ENCODE data around the gene ONECUT2.
"Not testable (repeated sequence)": the region's sequence is repeated elsewhere in the genome, so short reads cannot be mapped to it uniquely, and the experiment has no call there.

Gene ONECUT2

DNA sequence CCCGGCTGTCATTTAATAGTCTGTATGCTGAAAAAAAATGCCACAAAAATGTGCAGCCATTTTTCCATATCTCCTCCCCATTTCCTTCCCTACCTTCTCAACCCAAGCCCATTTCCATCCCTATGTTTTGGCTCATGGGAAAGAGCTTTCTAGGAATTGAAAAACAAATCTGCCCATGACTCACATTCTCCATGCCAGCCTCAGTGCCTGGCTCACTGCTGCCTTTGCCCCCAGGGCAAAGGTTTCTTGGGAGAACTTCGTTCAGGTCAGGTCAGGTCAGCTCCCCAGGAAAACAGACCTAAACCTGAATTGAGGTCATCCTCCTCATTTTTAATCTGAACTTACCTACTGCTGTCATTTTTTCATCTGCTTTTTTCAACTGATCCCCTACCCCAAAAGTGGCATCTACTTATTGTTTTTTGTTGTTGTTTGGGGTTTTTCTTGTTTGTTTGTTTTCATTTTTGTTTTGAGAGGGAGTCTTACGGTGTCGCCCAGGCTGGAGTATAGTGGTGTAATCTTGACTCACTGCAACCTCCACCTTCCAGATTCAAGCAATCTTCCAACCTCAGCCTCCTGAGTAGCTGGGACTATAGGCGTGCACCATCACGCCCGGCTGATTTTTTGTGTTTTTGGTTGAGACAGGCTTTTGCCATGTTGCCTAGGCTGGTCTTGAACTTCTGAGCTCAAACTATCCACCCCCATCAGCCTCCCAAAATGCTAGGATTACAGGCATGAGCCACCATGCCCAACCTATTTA lies 84.7 kb downstream of the ONECUT2 start:
- DNase-seq (ENCODE audit: low read depth): no peak
- TF ChIP-seq, protein P1, sequence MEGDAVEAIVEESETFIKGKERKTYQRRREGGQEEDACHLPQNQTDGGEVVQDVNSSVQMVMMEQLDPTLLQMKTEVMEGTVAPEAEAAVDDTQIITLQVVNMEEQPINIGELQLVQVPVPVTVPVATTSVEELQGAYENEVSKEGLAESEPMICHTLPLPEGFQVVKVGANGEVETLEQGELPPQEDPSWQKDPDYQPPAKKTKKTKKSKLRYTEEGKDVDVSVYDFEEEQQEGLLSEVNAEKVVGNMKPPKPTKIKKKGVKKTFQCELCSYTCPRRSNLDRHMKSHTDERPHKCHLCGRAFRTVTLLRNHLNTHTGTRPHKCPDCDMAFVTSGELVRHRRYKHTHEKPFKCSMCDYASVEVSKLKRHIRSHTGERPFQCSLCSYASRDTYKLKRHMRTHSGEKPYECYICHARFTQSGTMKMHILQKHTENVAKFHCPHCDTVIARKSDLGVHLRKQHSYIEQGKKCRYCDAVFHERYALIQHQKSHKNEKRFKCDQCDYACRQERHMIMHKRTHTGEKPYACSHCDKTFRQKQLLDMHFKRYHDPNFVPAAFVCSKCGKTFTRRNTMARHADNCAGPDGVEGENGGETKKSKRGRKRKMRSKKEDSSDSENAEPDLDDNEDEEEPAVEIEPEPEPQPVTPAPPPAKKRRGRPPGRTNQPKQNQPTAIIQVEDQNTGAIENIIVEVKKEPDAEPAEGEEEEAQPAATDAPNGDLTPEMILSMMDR (conservative IDR thresholded peaks at IDR 0.05; ENCODE audit: low read length): no peak
- H3K4me3 ChIP-seq (ENCODE audit: low read length): no peak overlapping the region

DNA sequence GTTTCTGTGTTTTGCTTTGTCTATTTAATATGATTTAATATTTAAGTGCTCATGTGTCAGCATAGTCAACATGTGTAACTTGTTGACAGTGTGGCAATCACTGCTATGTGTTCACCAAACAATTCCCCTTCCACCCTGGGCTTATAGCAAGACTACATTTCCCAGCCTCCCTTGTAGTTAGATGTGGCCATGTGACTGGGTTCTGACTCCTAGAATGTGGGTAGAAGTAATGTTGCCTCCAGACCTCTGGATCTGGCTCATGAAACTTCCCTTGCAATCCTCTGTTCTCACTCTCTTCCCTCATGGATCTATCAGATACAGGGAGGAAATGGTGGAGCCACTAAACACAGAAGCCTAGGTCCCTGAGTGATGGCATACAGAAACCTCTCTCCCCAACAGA lies 87.2 kb downstream of the ONECUT2 start:
- not testable (repeated sequence) for DNase-seq (ENCODE audit: low read depth); H3K4me3 ChIP-seq (ENCODE audit: low read length)

DNA sequence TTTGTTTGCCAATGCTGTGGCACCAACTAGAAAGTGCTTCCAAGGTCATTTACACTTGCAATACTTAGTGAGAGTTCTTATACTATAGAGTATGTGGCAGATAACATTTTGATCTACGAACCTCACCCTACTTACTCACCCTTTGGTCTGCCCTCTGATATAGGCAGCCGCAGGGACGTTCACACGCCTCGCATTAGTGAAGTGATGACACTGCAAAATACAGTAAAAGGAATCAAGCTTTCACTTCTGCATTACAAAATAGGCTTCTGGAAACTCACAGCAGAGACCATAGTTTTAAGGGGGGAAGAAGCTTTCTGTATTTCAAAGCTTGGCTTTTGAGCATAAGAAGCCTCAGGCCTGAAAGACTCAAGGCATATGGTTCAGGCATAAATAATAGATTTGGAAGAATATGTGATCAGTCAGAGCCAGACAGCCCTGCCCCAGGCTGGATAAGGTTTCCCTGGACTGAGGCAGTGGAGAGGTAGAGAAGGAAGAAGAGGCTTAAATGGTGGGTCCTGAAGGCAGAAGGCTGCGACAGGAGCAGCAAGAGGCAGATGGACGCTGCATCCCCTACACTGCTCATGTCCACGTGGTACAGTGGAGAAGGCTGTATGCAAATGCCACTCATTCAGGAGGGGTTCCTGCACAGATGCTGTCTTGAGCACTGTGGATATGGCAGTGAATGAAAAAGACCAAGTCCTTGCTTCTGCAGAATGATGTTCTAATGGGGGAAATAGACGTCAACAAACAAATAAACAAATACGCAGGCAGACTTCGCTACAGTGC lies 88.2 kb downstream of the ONECUT2 start:
- DNase-seq (ENCODE audit: low read depth): no peak
- H3K4me3 ChIP-seq (ENCODE audit: low read length): no peak overlapping the region
- TF ChIP-seq, protein P1 (conservative IDR thresholded peaks at IDR 0.05; ENCODE audit: low read length): no peak

DNA sequence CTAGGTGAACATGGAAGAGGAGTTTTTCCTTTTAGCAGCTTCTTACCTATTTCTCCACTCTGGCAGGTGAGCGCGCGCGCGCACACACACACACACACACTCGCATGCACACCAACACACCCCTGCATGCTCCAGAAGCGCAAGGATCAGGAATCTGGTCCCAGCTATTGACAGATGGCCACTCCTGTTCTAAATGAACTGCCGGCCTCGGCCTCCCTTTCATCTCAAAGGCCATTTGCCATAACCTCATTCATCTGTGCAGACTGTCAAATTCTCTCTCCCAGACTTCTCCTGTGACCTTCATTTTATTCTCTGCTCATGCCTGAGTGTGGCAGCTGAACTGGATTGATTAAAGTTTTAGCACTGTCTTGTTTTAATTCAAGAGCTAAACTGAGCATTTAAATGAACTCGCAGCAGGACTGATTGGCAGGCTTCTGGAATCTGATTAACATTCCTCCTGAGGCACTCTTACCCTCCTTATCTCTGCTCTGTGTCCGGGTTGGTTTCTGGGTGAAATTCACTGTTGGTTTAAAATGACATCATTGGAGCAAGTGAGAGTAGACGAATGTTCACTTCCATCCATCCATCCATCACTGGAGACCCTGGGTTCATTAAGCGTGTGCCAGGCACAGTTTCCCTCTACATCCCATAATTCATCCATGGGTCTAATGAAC lies 92.5 kb downstream of the ONECUT2 start:
- DNase-seq (ENCODE audit: low read depth): no peak
- TF ChIP-seq, protein P1 (conservative IDR thresholded peaks at IDR 0.05; ENCODE audit: low read length): no peak
- H3K4me3 ChIP-seq (ENCODE audit: low read length): no peak overlapping the region

DNA sequence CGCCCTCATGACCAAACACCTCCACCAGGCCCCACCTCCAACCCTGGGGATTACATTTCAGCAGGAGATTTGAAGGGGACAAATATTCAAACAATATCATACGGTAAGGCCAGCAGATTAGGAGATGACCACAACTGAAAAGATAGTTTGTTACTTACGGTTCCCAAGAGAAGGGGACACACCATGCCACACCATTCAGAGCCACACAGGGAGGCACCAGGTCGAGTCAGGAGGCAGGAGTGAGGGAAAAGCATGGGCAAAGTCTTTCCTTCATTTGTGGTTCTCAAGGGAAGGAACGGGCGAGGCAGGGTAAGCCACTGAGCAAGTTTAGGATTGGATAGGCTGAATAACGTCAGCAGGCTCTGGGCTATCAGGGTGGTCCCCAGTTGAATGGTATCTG lies 94.0 kb downstream of the ONECUT2 start:
- H3K4me3 ChIP-seq (ENCODE audit: low read length): no peak overlapping the region
- TF ChIP-seq, protein P1 (conservative IDR thresholded peaks at IDR 0.05; ENCODE audit: low read length): no peak
- DNase-seq (ENCODE audit: low read depth): no peak

DNA sequence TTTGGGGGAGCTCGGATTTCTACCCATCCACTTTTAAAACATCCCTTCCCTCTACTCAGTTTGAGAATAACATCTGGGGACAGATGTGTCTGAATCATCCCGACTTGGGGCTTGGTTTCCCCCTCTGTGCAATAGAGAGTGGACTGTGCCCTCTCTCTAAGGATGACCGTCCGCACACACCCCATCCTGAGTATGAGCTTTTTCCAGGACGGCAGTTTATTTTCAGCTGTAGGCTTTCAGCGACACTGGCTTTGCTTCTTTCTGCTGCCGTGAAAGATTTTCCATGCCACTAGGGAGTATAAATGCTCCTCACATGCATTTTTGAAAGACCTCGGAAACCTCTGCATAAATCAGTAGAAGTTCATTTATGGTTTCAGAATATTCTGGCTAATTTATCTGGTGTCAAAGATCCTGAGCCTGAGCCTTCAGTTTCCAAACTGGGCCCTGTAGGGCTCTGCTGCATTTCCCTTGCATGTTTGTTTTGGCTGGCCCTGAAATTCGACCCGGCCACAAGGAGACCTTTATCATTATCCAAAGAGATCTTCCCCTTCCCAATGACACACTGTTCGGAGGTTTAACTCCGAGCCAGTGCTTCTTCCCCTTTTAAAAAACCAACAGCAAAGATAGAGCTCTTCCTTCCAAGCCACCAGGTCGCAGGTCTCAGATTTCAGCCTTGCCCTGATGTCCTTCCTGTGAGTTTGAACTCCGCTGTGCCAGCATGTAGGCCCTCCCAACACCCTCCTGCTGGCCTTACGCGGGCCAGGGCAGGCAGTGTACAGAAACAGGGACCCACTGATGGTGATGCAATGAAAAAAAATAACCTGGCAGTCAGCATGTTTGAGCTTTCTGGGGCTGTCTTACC lies 98.1 kb downstream of the ONECUT2 start:
- H3K4me3 ChIP-seq (ENCODE audit: low read length): no peak overlapping the region
- TF ChIP-seq, protein P1 (conservative IDR thresholded peaks at IDR 0.05; ENCODE audit: low read length): no peak
- no peak for DNase-seq (ENCODE audit: low read depth)
